Keratinocyte (primary cell): Measurements from ENCODE around the gene HOXB6. TPM values are rescaled to one million over a fixed set of nuclear protein-coding genes. Genes with fewer than 3 reads are reported as not detected.

Experiments
- DNase-seq: peaks from one replicate; pipeline ENCODE4 v3.0.0-alpha.2; 2011; ENCODE audit warnings: low read depth, missing footprints, low spot score
- FAIRE-seq: peaks from 2 replicates; lab custom pipeline; 2011; peaks lifted over from hg19 to GRCh38; lab: Jason Lieb, UNC
- H2AFZ ChIP-seq: 2 replicates; pipeline ENCODE4 v1.6.0; 2012; ENCODE audit warnings: low read length, control low read depth, inconsistent platforms; ENCODE audit not compliant: control insufficient read depth
- H3K27ac ChIP-seq: 2 replicates; pipeline ENCODE4 v1.5.1; 2011; ENCODE audit warnings: low read length; ENCODE audit not compliant: control insufficient read depth, insufficient read depth
- H3K27me3 ChIP-seq: 3 replicates; pipeline ENCODE4 v1.6.0; 2011; ENCODE audit warnings: low read length; ENCODE audit not compliant: control insufficient read depth, insufficient read depth; ENCODE audit errors: extremely low read depth
- H3K36me3 ChIP-seq, 2 experiments: 2 replicates in 1 of 2; 3 replicates in 1 of 2; pipeline ENCODE4 v1.5.1; 2011; ENCODE audit warnings: low read length in 2 of 2, mild to moderate bottlenecking in 1 of 2; ENCODE audit not compliant: control insufficient read depth in 2 of 2, insufficient read depth in 2 of 2; ENCODE audit errors: extremely low read depth in 1 of 2
- H3K4me1 ChIP-seq: 3 replicates; pipeline ENCODE4 v1.5.1; 2011; ENCODE audit warnings: low read length; ENCODE audit not compliant: control insufficient read depth, insufficient read depth; ENCODE audit errors: extremely low read depth
- H3K4me2 ChIP-seq: 3 replicates; pipeline ENCODE4 v1.6.0; 2011; ENCODE audit warnings: low read depth, low read length; ENCODE audit not compliant: control insufficient read depth, insufficient read depth; ENCODE audit errors: extremely low read depth
- H3K4me3 ChIP-seq, 3 experiments: fragments of 200-600 bp in 1 of 3; sonication (generic) in 1 of 3; 2 replicates in 2 of 3; 3 replicates in 1 of 3; pipeline ENCODE4 v1.5.1; 2011 to 2016; ENCODE audit warnings: low read length in 3 of 3, mild to moderate bottlenecking in 3 of 3, control low read depth in 2 of 3, inconsistent platforms in 1 of 3, low read depth in 1 of 3, mixed read lengths in 1 of 3, mixed run types in 1 of 3, moderate library complexity in 1 of 3; ENCODE audit not compliant: control insufficient read depth in 2 of 3, insufficient read depth in 2 of 3; ENCODE audit errors: extremely low read depth in 1 of 3
- H3K79me2 ChIP-seq: 2 replicates; pipeline ENCODE4 v1.6.0; 2012; ENCODE audit warnings: low read length; ENCODE audit not compliant: control insufficient read depth, insufficient read depth
- H3K9ac ChIP-seq: 3 replicates; pipeline ENCODE4 v1.6.0; 2011; ENCODE audit warnings: low read length; ENCODE audit not compliant: control insufficient read depth, insufficient read depth; ENCODE audit errors: extremely low read depth
- H3K9me1 ChIP-seq: 3 replicates; pipeline ENCODE4 v1.6.0; 2011; ENCODE audit warnings: low read length; ENCODE audit not compliant: control insufficient read depth, insufficient read depth; ENCODE audit errors: extremely low read depth
- H3K9me3 ChIP-seq: 2 replicates; pipeline ENCODE4 v1.5.1; 2012; ENCODE audit warnings: low read depth, low read length; ENCODE audit not compliant: control insufficient read depth
- H4K20me1 ChIP-seq: 3 replicates; pipeline ENCODE4 v1.6.0; 2011; ENCODE audit warnings: low read length; ENCODE audit not compliant: control insufficient read depth, insufficient read depth; ENCODE audit errors: extremely low read depth
- CTCF ChIP-seq, 3 experiments: IDR thresholded peaks in 1 of 3; conservative IDR thresholded peaks in 1 of 3; optimal IDR thresholded peaks in 1 of 3; 2 replicates in 2 of 3; 3 replicates in 1 of 3; pipeline versions ENCODE3 to v1.5.1; 2011; ENCODE audit warnings: low read length in 3 of 3, mild to moderate bottlenecking in 3 of 3, moderate library complexity in 2 of 3, control low read depth in 1 of 3, inconsistent platforms in 1 of 3; ENCODE audit not compliant: insufficient read depth in 2 of 3; ENCODE audit errors: extremely low read depth in 1 of 3
- EZH2 ChIP-seq: IDR thresholded peaks from one replicate; pipeline ENCODE4 v1.6.1; 2012; ENCODE audit warnings: inconsistent platforms, mild to moderate bottlenecking, low read length, moderate library complexity
- dilution Hi-C: fragments of 300-500 bp; cut with MboI; formaldehyde crosslinking; loops from one replicate; pipeline ENCODE4 v1.7.0; 2020; ENCODE audit warnings: low sequenced_read_pairs; ENCODE audit not compliant: extremely low pct_ligation_motif_present
- polyA plus RNA-seq, 5 experiments: library from polyadenylated mRNA; depleted of rRNA in 3 of 5; stranded (reverse) in 3 of 5; stranded (forward) in 1 of 5; unstranded in 1 of 5; fragments of >200 nt; gene quantifications; 1 replicate in 1 of 5; 2 replicates in 3 of 5; 3 replicates in 1 of 5; pipeline versions ENCODE4 v1.2.1 to v1.2.3, GENCODE V29; 2011 to 2012; ENCODE audit warnings: missing spikeins in 2 of 5, low read depth in 1 of 5, low replicate concordance in 1 of 5

Gene HOXB6
- polyA plus RNA-seq, 1 donor (not counting 4 experiments of a cell fraction or from before 2014, with no cell fraction given) = 0.62 TPM

- Histone ChIP-seq H3K27ac (no peak overlapping the region), H2AFZ (no peak overlapping the region), H3K4me1 (no peaks in the 10 kb centered on the region), H3K4me3 (no peak overlapping the region), H3K9me3 (no peaks in the 10 kb centered on the region), H3K27me3 (peaks cover 100% of the 10 kb centered on the region), H3K79me2 (no peaks in the 10 kb centered on the region), H4K20me1 (peaks cover 7% of the 10 kb centered on the region), H3K36me3 (no peaks in the 10 kb centered on the region), H3K9ac (no peak overlapping the region), H3K9me1 (no peaks in the 10 kb centered on the region), H3K4me2 (no peak overlapping the region)
- peak; percentile 52 to 87 (median 70) for TF ChIP-seq CTCF (optimal IDR thresholded peaks at IDR 0.05 in 1 of 3, IDR thresholded peaks at IDR 0.05 in 1 of 3, conservative IDR thresholded peaks at IDR 0.05 in 1 of 3; ENCODE audit: extremely low read depth in 1 of 3, insufficient read depth in 2 of 3, low read length in 3 of 3)
- TF ChIP-seq EZH2 = peak; percentile 62
- DNase-seq (no peak), FAIRE-seq (no peak)
- dilution Hi-C loops = no loop called here
These were observed 31.6 kb upstream of the HOXB6 start for GRCh38 chr17:48636177-48637018.

GRCh38 chr17:48634493-48635208, 29.9 kb upstream of the HOXB6 start:
- Histone ChIP-seq H3K4me1 (no peaks in the 10 kb centered on the region), H3K9me1 (no peaks in the 10 kb centered on the region), H3K27me3 (peaks cover 100% of the 10 kb centered on the region), H3K9ac (no peak overlapping the region), H3K36me3 (no peaks in the 10 kb centered on the region), H3K79me2 (no peaks in the 10 kb centered on the region), H4K20me1 (peaks cover 10% of the 10 kb centered on the region), H2AFZ (no peak overlapping the region), H3K27ac (no peak overlapping the region), H3K4me2 (no peak overlapping the region), H3K9me3 (no peaks in the 10 kb centered on the region), H3K4me3 (no peak overlapping the region)
- TF ChIP-seq EZH2 (no peak), CTCF (optimal IDR thresholded peaks at IDR 0.05 in 1 of 3, IDR thresholded peaks at IDR 0.05 in 1 of 3, conservative IDR thresholded peaks at IDR 0.05 in 1 of 3; ENCODE audit: extremely low read depth in 1 of 3, insufficient read depth in 2 of 3, low read length in 3 of 3) (no peak)
- FAIRE-seq = no peak
- dilution Hi-C loops = no loop called here
- no peak for DNase-seq
